Measurements from ENCODE around the gene ANKFN1. TPM values are rescaled to one million over a fixed set of nuclear protein-coding genes. Genes with fewer than 3 reads are reported as not detected.

Gene ANKFN1
- total RNA-seq, 2 donors from 2014 or later = 3.0 to 7.3 TPM

- H3K4me1 ChIP-seq (replicated peaks) = no peaks in the 10 kb centered on the region
- intact Hi-C loops (cut with DNase I) = no loop called here
- no peak for DNase-seq (ENCODE audit: low spot score)
- H3K27me3 ChIP-seq (replicated peaks; ENCODE audit: insufficient read depth) = no peaks in the 10 kb centered on the region
- no peaks in the 10 kb centered on the region for H3K36me3 ChIP-seq
- TF ChIP-seq POLR2AphosphoS5 (IDR thresholded peaks at IDR 0.05) = no peak
- no peak for TF ChIP-seq CTCF (IDR thresholded peaks at IDR 0.05)
- TF ChIP-seq POLR2A (IDR thresholded peaks at IDR 0.05) = no peak
- H3K9me3 ChIP-seq = no peaks in the 10 kb centered on the region
- no peak overlapping the region for H3K4me3 ChIP-seq
- no peak overlapping the region for H3K27ac ChIP-seq
- WGBS = 69% methylated on average over 6 of the region's 6 CpGs
Observed at GRCh38 chr17:56184650-56185049, 31.4 kb downstream of the ANKFN1 start.

GRCh38 chr17:56185491-56186221, 32.4 kb downstream of the ANKFN1 start:
- intact Hi-C loops (cut with DNase I) = no loop called here
- no peak for DNase-seq (ENCODE audit: low spot score)
- Histone ChIP-seq H3K4me1 (replicated peaks) (no peaks in the 10 kb centered on the region), H3K27me3 (replicated peaks; ENCODE audit: insufficient read depth) (no peaks in the 10 kb centered on the region), H3K36me3 (no peaks in the 10 kb centered on the region), H3K9me3 (no peaks in the 10 kb centered on the region), H3K4me3 (no peak overlapping the region), H3K27ac (no peak overlapping the region)
- TF ChIP-seq POLR2A (IDR thresholded peaks at IDR 0.05) (no peak), CTCF (IDR thresholded peaks at IDR 0.05) (no peak), POLR2AphosphoS5 (IDR thresholded peaks at IDR 0.05) (no peak)
- WGBS = 20% methylated on average over 6 of the region's 6 CpGs

- no peaks in the 10 kb centered on the region for H3K9me3 ChIP-seq
- TF ChIP-seq POLR2AphosphoS5 (IDR thresholded peaks at IDR 0.05) = no peak
- no peak for TF ChIP-seq CTCF (IDR thresholded peaks at IDR 0.05)
- TF ChIP-seq POLR2A (IDR thresholded peaks at IDR 0.05) = no peak
- H3K36me3 ChIP-seq = no peaks in the 10 kb centered on the region
- DNase-seq (ENCODE audit: low spot score) = no peak
- no peak overlapping the region for H3K4me3 ChIP-seq
- intact Hi-C loops (cut with DNase I) = no loop called here
- WGBS = 54% methylated on average over 7 of the region's 7 CpGs
- no peak overlapping the region for H3K27ac ChIP-seq
- H3K4me1 ChIP-seq (replicated peaks) = no peaks in the 10 kb centered on the region
- H3K27me3 ChIP-seq (replicated peaks; ENCODE audit: insufficient read depth) = no peaks in the 10 kb centered on the region
Observed at GRCh38 chr17:56186222-56186786, 33.0 kb downstream of the ANKFN1 start.

- no peak for TF ChIP-seq CTCF (IDR thresholded peaks at IDR 0.05)
- no peak for TF ChIP-seq POLR2A (IDR thresholded peaks at IDR 0.05)
- TF ChIP-seq POLR2AphosphoS5 (IDR thresholded peaks at IDR 0.05) = no peak
- no peak for DNase-seq (ENCODE audit: low spot score)
- Histone ChIP-seq H3K4me1 (replicated peaks) (no peaks in the 10 kb centered on the region), H3K9me3 (no peaks in the 10 kb centered on the region), H3K27me3 (replicated peaks; ENCODE audit: insufficient read depth) (no peaks in the 10 kb centered on the region), H3K4me3 (no peak overlapping the region), H3K36me3 (no peaks in the 10 kb centered on the region), H3K27ac (no peak overlapping the region)
- whole genome bisulfite sequencing = 70% methylated on average over 5 of the region's 5 CpGs
- intact Hi-C loops (cut with DNase I) = no loop called here
Observed at GRCh38 chr17:56203430-56203829, 50.2 kb downstream of the ANKFN1 start.

- 72% methylated on average over 6 of the region's 6 CpGs for WGBS
- no peak for DNase-seq (ENCODE audit: low spot score)
- Histone ChIP-seq H3K36me3 (no peaks in the 10 kb centered on the region), H3K4me3 (no peak overlapping the region), H3K27ac (no peak overlapping the region), H3K9me3 (no peaks in the 10 kb centered on the region), H3K27me3 (replicated peaks; ENCODE audit: insufficient read depth) (no peaks in the 10 kb centered on the region), H3K4me1 (replicated peaks) (no peaks in the 10 kb centered on the region)
- intact Hi-C loops (cut with DNase I) = no loop called here
- TF ChIP-seq POLR2A (IDR thresholded peaks at IDR 0.05) (no peak), POLR2AphosphoS5 (IDR thresholded peaks at IDR 0.05) (no peak), CTCF (IDR thresholded peaks at IDR 0.05) (no peak)
Observed at GRCh38 chr17:56206351-56206750, 53.1 kb downstream of the ANKFN1 start.
